ENCODE results near the gene SEMA4G.

SEMA4G gene

DNA sequence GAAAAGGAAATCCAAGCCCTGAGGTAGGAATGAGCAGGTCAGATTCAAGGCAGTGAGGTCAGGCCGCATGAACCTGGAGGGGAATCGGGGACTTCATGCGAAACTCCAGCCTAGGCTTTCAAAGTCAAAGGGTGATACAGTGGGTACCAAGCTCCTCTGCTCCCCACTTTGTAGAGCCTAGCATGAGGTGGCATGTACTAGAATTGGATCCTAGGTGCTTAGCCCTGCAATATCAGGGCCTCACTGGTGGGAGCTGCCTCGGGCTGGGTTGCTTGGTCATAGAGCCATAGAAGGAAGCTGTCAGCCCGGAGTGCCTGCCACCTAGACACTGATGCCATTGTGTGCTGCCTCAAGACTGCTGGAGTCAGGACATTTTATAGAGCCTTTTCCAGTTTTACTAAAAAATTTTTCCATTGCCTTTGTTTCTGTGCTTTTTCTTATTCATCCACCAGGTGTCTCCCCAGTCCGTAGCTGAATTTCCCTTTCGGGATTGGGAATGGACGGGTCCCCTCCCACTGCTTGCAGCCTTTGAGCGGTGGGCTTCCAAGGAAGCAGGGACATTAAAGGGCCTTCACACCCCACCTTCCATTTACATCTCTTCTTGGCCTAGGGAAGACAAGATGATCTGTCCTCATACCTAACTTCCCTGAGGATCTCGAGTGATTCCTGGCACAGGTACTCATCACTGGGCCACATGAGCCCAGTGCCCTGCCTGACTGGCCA is 24.8 kb downstream of the SEMA4G start:
- no peak for DNase-seq

DNA sequence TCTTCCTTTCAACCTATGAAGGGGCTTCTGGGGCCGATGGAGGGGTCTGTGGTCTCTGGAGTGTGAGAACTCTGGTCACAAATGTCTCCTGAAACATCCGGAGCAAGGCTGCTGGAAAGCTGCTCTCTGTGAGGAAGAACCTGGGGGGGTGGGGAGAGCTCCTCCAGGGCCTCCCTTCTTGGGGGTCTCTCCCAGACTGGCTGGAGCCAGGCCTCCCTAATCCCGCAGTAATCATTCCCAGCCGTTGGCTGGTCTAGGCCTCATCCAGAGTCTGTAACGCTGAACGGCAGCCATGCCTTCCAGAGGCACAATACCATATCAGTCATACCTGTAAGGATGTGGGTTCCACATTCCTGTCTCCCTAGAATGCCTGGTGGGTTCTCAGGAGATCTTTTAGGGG is 25.9 kb downstream of the SEMA4G start:
- no peak for DNase-seq

DNA sequence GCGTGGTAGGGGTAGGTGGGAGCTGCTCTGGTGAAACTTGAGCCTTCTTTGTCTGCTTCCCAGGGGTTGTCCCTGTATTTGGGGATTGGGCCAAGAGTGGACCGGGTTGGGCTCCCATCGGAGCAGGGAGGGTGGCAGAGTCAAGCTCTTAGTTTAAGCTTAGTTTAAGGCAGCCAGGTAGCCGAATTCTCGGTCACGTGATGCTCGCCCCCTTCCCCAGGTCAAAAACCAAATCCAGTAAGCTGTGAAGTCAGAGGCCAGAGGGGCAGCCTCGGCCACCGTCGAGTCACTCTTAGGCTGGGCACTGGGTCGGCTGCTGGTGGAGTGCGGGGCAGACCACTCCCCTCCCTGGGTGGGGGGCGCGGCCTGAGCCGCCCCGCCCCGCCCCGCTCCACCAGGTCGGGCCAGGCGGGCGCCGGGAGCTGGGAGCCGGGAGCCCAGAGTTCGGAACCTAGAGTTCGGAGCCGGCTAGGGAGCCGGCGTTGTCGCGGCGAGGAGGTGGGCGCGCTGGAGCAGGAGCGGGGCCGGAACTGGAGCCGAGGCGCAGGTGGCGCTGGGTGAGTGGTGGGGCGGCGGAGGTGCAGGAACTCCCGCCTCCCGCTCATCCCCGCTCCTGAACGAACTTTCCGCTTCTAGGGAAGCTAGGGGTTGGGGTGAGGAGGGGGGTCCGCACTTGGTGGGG is 27.5 kb downstream of the SEMA4G start:
- peak in 1 of 2 experiments; percentile 5 for DNase-seq

- peak; percentile 41 to 75 for DNase-seq
These were observed 28.3 kb downstream of the SEMA4G start for GRCh38 chr10:100997360-100998182.

DNA sequence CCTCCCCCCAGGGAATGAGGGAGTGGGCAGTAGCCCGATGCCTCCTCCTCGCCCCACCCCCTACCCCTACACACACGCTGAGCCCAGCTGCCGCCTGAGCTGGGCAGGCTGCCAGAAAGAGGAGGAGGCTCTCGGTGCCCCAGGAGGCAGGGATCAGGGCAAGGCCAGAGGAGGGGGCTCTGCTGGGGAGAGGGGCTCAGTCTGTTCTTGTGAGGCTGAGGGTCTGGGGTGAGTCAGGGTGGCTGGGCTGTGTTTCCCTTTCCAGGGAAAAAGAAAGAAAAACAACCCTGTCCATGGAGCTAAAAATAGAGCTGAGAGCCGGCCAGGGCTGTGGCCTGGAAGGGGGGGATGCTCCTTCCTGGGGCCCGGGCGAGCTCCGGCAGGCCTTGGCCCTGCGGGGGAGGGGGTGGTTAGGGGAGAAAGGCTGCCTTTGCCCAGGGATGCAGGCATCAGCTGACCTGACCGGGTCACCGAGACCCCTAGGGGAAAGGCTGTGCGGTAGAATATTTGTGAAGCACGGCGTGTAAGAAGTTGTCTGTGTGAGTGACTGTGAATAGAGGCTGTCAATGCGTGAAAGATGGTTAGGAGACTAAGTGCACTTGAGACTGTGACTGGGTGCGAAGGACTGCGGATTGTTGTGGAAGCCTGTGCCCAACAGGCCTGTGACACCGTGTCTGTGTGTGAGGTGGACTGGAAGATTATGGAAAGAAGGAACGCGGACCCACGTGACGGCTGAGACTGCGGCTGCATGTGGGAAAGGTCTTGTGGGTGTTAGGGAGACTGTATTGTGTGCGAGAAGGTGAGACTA is 29.1 kb downstream of the SEMA4G start:
- peak; percentile 51 to 69 for DNase-seq

DNA sequence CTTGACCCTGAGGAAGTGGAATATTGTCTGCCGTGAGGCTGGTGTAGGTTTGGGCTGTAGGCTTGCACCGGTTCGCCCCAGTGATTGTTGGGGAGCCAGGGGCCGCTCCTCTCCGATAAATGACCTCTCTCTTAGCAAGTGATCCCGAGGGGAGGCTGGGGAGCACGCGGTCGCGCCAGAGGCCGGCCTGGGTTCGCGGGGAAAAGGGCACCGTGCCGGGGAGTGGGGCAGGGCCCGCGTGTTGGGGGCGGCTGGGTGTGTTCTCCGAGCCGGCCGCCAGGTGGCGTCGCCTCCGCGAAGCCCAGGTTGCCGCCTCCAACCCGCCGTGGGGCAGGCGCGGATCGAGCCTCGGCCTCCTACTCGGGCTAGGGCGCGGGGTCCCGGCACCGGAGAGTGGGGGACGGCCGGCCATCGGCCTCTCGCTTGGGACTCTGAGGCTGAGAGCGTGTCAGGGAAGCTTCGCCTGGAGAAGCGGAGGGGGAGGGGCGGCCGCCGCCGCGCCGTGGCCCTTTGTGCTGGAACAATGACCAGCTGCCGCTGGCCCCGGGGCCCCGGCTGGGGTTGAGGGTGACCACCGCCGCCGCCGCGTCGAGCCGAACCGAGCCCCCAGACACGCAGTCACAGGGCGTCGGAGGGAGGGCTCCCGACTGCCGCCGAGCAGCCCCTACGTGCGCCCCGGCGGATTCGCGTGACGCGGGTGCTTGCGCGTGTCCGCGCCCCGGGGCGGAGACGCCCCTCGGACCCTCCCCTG is 29.9 kb downstream of the SEMA4G start:
- DNase-seq: peak; percentile 26 to 70

DNA sequence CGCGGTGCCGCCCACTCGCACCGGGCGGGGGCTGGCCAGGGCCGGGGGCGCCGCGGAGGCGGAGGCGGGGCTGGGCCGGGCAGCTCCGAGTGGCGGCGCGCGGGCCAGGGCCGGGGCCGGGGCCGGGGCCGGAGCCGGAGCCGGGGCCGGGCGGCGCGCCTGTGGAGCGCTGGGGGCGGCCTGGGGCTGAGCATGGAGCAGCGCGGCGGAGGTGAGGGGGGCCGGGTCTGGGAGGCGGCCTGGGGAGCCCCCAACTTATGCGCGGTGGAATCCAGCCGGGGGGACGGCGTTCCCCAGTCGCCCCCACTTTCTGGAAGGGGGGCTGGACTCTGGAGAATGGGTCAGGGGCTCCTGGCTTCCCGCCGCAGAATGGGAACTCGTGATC is 30.4 kb downstream of the SEMA4G start, which contains the start of gene LZTS2:
Gene LZTS2 (plus strand): TSS at position 67 of the 385 bp plus-strand sequence. CDS start 2,731 bp downstream, outside the sequence.
- DNase-seq: no peak

GRCh38 chr10:101000127-101000914 is 31.0 kb downstream of the SEMA4G start:
- DNase-seq: no peak

DNA sequence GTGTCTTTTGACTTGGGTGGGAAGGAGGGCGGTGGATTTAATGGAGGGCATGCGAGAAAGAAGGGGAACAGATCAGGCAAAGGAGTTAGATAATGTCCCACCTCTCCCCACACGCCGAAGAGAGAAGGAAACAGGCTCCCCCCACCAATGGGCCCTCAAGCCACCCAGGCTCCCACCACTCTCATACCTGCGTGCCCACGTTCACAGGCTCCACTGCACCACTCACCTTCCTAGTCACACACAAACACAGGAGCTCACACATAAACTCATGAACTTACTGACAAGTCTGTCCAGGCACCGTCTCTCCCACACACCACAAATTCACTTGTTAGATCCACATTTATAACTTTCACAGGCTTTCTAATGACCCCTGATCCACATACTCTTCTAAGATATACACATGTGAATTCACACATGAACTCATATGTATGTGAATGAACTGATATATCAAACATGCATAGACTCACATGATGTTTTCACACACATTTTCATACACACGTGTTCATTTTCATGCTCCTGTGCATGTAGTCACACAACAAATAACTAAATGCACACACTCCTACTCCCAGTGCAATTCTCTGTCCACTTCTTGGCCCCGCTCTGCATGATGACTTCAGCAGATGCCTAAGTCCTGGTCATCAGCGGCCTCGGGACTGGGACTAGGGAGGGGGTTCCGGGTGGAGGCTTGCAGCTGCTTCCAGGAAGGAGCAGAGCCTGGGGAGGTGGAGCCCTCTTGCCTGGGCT is 31.8 kb downstream of the SEMA4G start:
- DNase-seq: no peak

DNA sequence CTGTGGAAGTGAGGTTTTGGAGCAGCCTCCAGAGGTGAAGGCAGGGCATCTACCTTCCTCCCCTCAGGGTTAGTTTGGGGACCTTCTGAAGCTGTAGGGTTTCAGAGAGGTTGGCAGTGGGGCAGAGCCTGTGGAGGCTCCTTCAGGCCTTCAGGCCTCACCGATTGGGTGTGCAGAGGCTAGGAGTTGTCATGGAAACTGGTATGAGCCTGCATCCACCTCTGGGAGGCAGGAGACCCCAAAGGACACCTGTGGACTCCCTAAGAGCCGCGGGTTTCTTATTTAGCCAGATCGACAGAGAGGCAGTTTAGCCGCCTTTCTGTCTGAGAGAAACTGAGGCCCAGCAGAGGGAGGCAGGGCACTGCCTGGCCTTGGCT is 32.3 kb downstream of the SEMA4G start:
- DNase-seq: no peak

DNA sequence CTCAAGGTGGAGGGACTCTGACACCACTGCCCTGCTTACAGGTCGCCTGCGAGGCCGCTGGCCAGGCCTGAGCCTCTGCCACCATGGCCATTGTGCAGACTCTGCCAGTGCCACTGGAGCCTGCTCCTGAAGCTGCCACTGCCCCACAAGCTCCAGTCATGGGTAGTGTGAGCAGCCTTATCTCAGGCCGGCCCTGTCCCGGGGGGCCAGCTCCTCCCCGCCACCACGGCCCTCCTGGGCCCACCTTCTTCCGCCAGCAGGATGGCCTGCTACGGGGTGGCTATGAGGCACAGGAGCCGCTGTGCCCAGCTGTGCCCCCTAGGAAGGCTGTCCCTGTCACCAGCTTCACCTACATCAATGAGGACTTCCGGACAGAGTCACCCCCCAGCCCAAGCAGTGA is 33.2 kb downstream of the SEMA4G start:
- DNase-seq: no peak

DNA sequence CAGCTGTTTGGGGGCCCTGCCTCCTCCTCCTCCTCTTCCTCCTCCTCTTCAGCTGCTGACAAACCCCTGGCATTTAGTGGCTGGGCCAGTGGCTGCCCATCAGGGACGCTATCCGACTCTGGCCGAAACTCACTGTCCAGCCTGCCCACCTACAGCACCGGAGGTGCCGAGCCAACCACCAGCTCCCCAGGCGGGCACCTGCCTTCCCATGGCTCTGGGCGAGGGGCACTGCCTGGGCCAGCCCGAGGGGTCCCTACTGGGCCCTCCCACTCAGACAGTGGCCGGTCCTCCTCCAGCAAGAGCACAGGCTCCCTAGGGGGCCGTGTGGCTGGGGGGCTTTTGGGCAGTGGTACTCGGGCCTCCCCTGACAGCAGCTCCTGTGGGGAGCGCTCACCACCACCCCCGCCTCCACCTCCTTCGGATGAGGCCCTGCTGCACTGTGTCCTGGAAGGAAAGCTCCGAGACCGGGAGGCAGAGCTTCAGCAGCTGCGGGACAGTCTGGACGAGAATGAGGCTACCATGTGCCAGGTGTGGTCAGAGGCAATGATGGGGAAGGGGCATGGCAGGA is 34.4 kb downstream of the SEMA4G start:
- DNase-seq: no peak

GRCh38 chr10:101005361-101005760 is 36.1 kb downstream of the SEMA4G start:
- no peak for DNase-seq

DNA sequence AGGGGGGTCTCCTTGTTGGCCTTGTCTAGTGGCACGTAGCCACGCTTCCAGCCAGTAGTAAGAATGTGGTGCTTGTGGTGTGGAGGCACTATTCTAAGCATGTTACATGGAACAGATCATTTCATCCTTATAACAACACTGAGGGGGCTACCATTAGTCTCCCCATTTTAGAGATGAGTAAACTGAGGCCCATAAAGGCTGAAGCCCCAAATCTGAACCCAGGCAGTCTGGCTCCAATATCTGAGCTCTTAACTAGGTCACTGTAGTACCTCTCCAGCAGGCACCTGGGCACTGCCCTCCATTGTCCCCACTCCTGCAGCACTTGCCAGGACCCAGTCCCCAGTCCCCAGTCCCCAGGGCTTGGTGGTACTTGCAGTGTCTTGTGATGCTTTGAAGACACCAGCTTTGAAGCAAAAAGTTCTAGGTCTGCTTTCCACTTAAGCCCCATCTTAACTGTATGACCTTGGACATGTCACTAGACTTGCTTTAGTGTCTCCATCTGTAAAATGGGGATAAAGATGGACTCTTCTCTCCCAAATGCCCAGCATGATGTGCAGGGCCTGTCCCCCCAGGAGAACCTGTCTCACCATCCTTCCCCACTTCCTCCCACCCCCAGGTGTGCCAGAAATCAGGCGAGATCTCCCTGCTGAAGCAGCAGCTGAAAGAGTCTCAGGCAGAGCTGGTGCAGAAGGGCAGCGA is 36.7 kb downstream of the SEMA4G start:
- no peak for DNase-seq

DNA sequence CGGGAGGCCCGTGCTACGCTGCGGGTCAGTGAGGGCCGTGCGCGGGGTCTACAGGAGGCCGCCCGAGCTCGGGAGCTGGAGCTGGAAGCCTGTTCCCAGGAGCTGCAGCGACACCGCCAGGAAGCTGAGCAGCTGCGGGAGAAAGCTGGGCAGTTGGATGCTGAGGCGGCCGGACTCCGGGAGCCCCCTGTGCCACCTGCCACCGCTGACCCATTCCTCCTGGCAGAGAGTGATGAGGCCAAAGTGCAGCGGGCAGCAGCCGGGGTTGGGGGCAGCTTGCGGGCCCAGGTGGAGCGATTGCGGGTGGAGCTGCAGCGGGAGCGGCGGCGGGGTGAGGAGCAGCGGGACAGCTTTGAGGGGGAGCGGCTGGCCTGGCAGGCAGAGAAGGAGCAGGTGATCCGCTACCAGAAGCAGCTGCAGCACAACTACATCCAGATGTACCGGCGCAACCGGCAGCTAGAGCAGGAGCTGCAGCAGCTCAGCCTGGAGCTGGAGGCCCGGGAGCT is 37.3 kb downstream of the SEMA4G start:
- DNase-seq: no peak

GRCh38 chr10:101007099-101007711 is 37.9 kb downstream of the SEMA4G start:
- no peak for DNase-seq

DNA sequence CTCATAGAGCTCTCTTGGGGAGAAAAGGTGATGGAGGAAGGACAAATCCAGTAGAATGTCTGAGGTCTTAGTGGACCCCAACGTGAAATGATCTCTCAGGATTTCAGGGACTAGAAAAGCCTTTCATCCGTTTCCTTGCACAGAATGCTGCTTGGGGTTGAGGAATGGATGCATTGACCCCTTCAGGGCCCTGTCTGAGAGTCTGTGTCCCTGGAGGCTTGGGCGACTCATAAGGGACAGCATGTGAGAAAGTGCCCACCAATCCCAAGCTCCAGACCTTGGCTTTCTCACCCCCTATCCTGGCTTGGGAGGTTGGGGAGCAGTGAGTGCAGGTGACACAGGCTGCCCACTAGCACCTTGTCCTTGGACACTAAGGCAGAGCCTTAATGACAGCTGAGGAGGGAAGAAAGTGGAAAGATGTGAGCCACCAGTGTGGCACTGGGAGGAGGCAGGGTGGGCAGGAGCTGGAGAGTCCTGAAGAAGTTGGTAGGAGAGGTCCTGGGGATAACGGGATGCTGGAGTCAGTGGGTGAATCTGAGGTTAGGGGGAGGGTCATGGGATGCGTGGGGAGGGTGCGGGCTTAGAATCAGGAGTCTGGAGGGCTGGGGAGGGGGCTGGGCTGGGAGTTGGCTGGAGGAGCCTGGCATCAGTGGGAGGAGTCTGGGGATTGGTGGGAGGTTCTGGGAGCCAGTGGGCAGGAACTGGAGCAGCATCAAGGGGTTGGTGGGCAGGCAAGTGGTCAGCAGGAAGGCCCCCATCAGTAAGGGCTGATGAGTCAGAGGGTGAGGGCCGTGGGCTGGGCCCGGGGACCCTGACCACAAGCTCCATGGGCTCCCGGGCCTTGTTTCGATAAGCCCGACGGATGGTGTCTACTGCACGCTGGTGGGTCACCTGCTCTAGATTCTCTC is 38.9 kb downstream of the SEMA4G start:
- no peak for DNase-seq
